LNCaP clone FGC (cell line): ENCODE measurements around the gene PGM2.

ENCODE experiments used
- DNase-seq: peaks from one replicate; pipeline ENCODE4 v3.0.0-alpha.2; 2011; ENCODE audit warnings: low read depth
- H3K4me3 ChIP-seq: 2 replicates; pipeline ENCODE4 v1.5.1; 2011; ENCODE audit warnings: mild to moderate bottlenecking, low read depth, low read length, control low read depth
- TF ChIP-seq, protein P1 (sequence below): IDR thresholded peaks from 2 replicates; pipeline ENCODE4 v1.5.1; 2012; ENCODE audit warnings: mild to moderate bottlenecking; ENCODE audit not compliant: control insufficient read depth, insufficient read depth; ENCODE audit errors: extremely low read depth

PGM2 gene

DNA sequence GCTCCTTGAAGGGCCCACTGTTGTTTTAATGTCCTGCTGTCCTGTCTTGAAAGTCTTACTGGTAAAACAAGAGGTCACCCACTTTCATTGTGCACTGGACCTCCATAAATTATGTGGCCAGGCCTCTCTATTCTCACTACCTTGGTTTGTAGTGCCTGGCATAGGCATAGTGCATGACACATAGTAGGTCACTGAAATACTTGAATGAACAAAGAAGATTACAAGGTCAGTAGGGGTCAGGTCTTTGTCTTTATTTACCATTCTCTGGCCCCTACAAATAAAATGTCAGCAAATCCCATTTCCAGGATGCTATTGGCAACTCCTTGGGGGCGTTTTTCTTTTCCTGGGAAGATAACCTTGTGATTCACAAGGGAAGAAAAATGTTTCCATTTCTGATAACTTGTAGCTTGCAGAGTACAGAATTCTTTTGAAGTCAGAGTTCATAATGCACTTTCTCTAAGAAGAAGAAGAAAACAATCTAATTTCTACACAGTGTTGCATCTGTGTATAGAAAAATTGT lies 1.4 kb downstream of the PGM2 start:
- peak overlapping the region; percentile 79 for H3K4me3 ChIP-seq
- TF ChIP-seq, protein P1, sequence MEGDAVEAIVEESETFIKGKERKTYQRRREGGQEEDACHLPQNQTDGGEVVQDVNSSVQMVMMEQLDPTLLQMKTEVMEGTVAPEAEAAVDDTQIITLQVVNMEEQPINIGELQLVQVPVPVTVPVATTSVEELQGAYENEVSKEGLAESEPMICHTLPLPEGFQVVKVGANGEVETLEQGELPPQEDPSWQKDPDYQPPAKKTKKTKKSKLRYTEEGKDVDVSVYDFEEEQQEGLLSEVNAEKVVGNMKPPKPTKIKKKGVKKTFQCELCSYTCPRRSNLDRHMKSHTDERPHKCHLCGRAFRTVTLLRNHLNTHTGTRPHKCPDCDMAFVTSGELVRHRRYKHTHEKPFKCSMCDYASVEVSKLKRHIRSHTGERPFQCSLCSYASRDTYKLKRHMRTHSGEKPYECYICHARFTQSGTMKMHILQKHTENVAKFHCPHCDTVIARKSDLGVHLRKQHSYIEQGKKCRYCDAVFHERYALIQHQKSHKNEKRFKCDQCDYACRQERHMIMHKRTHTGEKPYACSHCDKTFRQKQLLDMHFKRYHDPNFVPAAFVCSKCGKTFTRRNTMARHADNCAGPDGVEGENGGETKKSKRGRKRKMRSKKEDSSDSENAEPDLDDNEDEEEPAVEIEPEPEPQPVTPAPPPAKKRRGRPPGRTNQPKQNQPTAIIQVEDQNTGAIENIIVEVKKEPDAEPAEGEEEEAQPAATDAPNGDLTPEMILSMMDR: no peak

DNA sequence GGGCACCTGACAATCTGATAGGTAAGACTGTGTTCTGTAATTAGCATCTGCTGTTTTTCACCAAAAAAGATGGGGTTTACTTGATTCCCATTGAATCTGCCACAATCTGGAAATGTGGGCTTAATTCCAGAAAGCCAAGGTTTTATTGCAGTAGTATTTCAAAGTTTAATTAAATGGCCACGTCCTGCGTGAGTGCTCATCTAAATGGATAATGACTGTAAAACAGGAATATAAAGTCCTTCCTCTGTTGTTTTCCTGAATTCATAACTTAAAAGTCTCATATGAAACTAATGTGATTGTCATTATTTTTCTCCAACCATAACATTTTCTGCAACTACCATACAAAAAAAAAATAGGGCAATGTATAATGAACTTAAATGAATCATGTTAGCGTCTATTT lies 2.4 kb downstream of the PGM2 start:
- no peak overlapping the region for H3K4me3 ChIP-seq
- TF ChIP-seq, protein P1: no peak
- DNase-seq: no peak

More for the DNA sequence above, 1.4 kb downstream of the PGM2 start:
- no peak for DNase-seq

DNA sequence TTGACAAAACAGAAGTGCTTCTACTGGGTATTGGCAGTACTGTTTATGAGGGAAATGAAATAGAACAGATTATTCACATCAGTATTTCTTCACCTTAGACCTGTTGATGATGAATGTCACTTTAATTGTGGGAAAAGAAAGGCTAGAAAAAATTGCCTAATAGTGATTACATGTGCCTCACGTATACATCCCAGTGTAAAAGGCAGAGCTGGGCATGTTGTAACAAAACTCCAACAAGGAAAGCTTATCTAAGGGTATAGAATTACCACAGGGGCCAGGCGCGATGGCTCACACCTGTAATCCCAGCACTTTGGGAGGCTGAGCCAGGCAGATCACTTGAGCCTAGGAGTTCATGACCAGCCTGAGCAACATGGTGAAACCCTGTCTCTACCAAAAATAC lies 4.2 kb downstream of the PGM2 start:
- no peak for DNase-seq
- TF ChIP-seq, protein P1: no peak
- no peak overlapping the region for H3K4me3 ChIP-seq

DNA sequence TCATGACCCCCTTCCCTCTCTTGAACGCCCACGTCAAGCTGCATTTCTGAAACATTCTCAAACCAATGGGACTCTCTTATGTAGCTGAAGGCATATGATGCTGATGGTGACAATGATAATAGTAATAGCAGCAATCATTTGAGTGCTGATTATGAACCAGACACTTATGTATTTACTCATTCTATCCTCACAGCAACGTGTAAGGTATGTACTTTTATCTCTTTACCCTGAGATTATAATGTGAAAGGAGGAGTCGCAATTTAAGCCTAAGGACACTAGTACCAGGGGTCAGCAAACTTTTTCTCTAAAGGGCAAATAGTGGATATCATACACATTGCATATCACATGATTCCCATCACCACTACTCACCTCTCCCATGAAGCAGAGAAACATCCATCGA lies 8.5 kb downstream of the PGM2 start:
- H3K4me3 ChIP-seq: no peak overlapping the region
- TF ChIP-seq, protein P1: no peak
- no peak for DNase-seq

DNA sequence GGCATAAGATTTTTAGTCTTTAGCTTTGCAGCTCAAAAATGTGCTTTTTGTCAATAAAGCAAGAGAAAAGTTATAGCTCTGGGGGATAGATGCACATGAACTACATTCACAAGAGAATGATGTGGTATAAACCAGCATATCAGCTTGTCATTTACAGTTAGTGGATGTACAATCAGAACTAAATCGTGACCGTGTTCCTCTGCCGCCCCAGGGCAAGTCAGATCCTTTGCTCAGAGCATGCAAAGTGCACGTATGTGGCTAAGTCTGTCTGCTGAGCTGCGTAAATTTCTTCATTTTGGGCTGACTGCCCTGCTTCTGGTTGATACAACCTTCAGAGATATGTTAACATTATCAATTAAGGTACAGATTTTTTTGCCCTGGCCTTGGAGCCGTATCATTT lies 9.3 kb downstream of the PGM2 start:
- TF ChIP-seq, protein P1: no peak

DNA sequence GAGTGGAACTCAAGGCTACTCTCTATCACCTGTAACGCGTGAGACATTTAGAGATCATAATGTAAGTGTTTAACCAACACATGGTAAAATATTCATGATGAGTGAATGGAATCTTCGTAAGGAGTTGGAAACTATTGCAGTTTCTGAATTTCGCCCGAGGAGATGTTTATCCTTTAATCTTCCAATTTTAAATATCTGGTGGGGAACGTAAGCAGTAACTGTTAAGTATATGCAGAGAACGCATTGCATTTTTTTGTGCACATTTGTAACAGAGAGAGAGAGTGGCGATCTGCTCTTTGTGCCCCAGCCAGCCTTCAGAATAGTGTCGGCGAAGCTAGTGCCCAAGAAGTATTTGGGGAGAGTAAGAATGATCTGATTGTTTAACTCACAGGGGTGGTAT lies 9.8 kb downstream of the PGM2 start:
- H3K4me3 ChIP-seq: no peak overlapping the region
- DNase-seq: no peak
- TF ChIP-seq, protein P1: no peak

More for the DNA sequence above, 9.3 kb downstream of the PGM2 start:
- no peak overlapping the region for H3K4me3 ChIP-seq
- DNase-seq: no peak

DNA sequence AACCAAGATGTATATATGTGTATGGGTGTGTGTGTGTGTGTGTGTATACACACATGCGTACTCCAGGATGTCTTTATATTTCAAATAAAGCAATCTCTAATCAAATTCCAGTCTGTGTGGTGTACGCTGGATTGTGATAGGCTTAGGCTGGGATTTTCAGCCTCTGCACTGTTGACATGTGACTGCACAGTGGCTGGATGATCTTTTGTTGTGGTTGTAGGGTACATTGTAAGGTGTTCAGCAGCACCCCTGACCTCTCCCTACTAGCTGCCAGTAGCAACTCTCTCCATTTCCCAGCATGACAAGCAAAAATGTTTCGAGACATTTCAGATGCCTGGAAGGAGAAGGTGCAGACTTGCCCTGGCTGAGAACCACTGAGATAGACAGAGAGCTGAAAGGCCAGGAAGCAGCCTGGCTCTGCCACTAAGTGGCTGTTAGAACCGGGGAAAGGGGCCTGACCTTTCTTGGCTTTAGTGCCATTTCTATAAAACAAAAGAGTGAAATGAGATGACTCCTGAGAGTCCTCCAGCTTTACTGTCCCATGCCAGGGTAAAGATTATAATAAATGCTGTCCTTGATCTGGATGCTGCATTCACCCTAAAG lies 10.5 kb downstream of the PGM2 start:
- no peak overlapping the region for H3K4me3 ChIP-seq
- DNase-seq: no peak
- TF ChIP-seq, protein P1: no peak
